ENCODE results near the gene SCFD2.

SCFD2 gene

GRCh38 chr4:53012738-53013137 is 353.1 kb downstream of the SCFD2 start:
- Mint-ChIP-seq H3K27ac (peak overlapping the region; percentile 44), H3K4me1 (peaks cover 17% of the 10 kb centered on the region), H3K9me3 (peaks cover 2% of the 10 kb centered on the region), H3K36me3 (peaks cover 49% of the 10 kb centered on the region), H3K27me3 (no peaks in the 10 kb centered on the region), H3K4me3 (no peak overlapping the region)
- ATAC-seq: no peak

- H3K36me3 Mint-ChIP-seq: peaks cover 59% of the 10 kb centered on the region
- no peaks in the 10 kb centered on the region for H3K27me3 Mint-ChIP-seq
- H3K4me3 Mint-ChIP-seq: no peak overlapping the region
- no peak for ATAC-seq
- H3K4me1 Mint-ChIP-seq: peaks cover 17% of the 10 kb centered on the region
- peaks cover 7% of the 10 kb centered on the region for H3K9me3 Mint-ChIP-seq
- no peak overlapping the region for H3K27ac Mint-ChIP-seq
Measured at GRCh38 chr4:53011259-53011905, 354.5 kb downstream of the SCFD2 start.

GRCh38 chr4:53010318-53010717 is 355.5 kb downstream of the SCFD2 start:
- Mint-ChIP-seq H3K4me1 (peaks cover 17% of the 10 kb centered on the region), H3K9me3 (peaks cover 7% of the 10 kb centered on the region), H3K27ac (no peak overlapping the region), H3K4me3 (no peak overlapping the region), H3K36me3 (peaks cover 64% of the 10 kb centered on the region), H3K27me3 (no peaks in the 10 kb centered on the region)
- ATAC-seq: no peak

- Mint-ChIP-seq H3K36me3 (peaks cover 64% of the 10 kb centered on the region), H3K27me3 (no peaks in the 10 kb centered on the region), H3K4me1 (peaks cover 17% of the 10 kb centered on the region), H3K4me3 (no peak overlapping the region), H3K9me3 (peaks cover 7% of the 10 kb centered on the region), H3K27ac (no peak overlapping the region)
- ATAC-seq: no peak
Measured at GRCh38 chr4:53009824-53010223, 356.0 kb downstream of the SCFD2 start.

- no peak for ATAC-seq
- H3K27ac Mint-ChIP-seq: no peak overlapping the region
- H3K27me3 Mint-ChIP-seq: no peaks in the 10 kb centered on the region
- H3K4me3 Mint-ChIP-seq: no peak overlapping the region
- peaks cover 66% of the 10 kb centered on the region for H3K36me3 Mint-ChIP-seq
- peaks cover 8% of the 10 kb centered on the region for H3K4me1 Mint-ChIP-seq
- peaks cover 7% of the 10 kb centered on the region for H3K9me3 Mint-ChIP-seq
Measured at GRCh38 chr4:53007024-53007423, 358.8 kb downstream of the SCFD2 start.

GRCh38 chr4:53005808-53006207 is 360.1 kb downstream of the SCFD2 start:
- ATAC-seq: no peak
- no peak overlapping the region for H3K4me3 Mint-ChIP-seq
- H3K27me3 Mint-ChIP-seq: no peaks in the 10 kb centered on the region
- H3K36me3 Mint-ChIP-seq: peaks cover 59% of the 10 kb centered on the region
- peaks cover 7% of the 10 kb centered on the region for H3K4me1 Mint-ChIP-seq
- peaks cover 7% of the 10 kb centered on the region for H3K9me3 Mint-ChIP-seq
- no peak overlapping the region for H3K27ac Mint-ChIP-seq

- H3K9me3 Mint-ChIP-seq: peaks cover 7% of the 10 kb centered on the region
Measured at GRCh38 chr4:53005149-53005546, 360.7 kb downstream of the SCFD2 start.

GRCh38 chr4:53004497-53005148 is 361.2 kb downstream of the SCFD2 start:
- H3K4me1 Mint-ChIP-seq: peaks cover 2% of the 10 kb centered on the region
- H3K9me3 Mint-ChIP-seq: peaks cover 7% of the 10 kb centered on the region
- no peak for ATAC-seq
- H3K27me3 Mint-ChIP-seq: no peaks in the 10 kb centered on the region
- peaks cover 53% of the 10 kb centered on the region for H3K36me3 Mint-ChIP-seq
- H3K4me3 Mint-ChIP-seq: no peak overlapping the region
- no peak overlapping the region for H3K27ac Mint-ChIP-seq

More at GRCh38 chr4:53005149-53005546, 360.7 kb downstream of the SCFD2 start:
- H3K27ac Mint-ChIP-seq: no peak overlapping the region
- no peak for ATAC-seq
- peaks cover 54% of the 10 kb centered on the region for H3K36me3 Mint-ChIP-seq
- peaks cover 7% of the 10 kb centered on the region for H3K4me1 Mint-ChIP-seq
- H3K4me3 Mint-ChIP-seq: no peak overlapping the region
- no peaks in the 10 kb centered on the region for H3K27me3 Mint-ChIP-seq

GRCh38 chr4:53003959-53004358 is 361.9 kb downstream of the SCFD2 start:
- Mint-ChIP-seq H3K4me3 (no peak overlapping the region), H3K36me3 (peaks cover 53% of the 10 kb centered on the region), H3K4me1 (no peaks in the 10 kb centered on the region), H3K27ac (no peak overlapping the region), H3K9me3 (peaks cover 7% of the 10 kb centered on the region), H3K27me3 (no peaks in the 10 kb centered on the region)
- ATAC-seq: no peak

GRCh38 chr4:53000560-53000959 is 365.3 kb downstream of the SCFD2 start:
- Mint-ChIP-seq H3K4me3 (no peak overlapping the region), H3K9me3 (no peaks in the 10 kb centered on the region), H3K4me1 (no peaks in the 10 kb centered on the region), H3K27ac (no peak overlapping the region), H3K36me3 (peaks cover 26% of the 10 kb centered on the region), H3K27me3 (no peaks in the 10 kb centered on the region)
- no peak for ATAC-seq

- Mint-ChIP-seq H3K27ac (no peak overlapping the region), H3K4me1 (no peaks in the 10 kb centered on the region), H3K4me3 (no peak overlapping the region), H3K36me3 (peaks cover 26% of the 10 kb centered on the region), H3K9me3 (no peaks in the 10 kb centered on the region), H3K27me3 (no peaks in the 10 kb centered on the region)
- no peak for ATAC-seq
Measured at GRCh38 chr4:52999626-53000025, 366.2 kb downstream of the SCFD2 start.

- H3K4me1 Mint-ChIP-seq: no peaks in the 10 kb centered on the region
- no peaks in the 10 kb centered on the region for H3K27me3 Mint-ChIP-seq
- no peaks in the 10 kb centered on the region for H3K9me3 Mint-ChIP-seq
- H3K27ac Mint-ChIP-seq: no peak overlapping the region
- peaks cover 18% of the 10 kb centered on the region for H3K36me3 Mint-ChIP-seq
- no peak overlapping the region for H3K4me3 Mint-ChIP-seq
- ATAC-seq: no peak
Measured at GRCh38 chr4:52998413-52998812, 367.4 kb downstream of the SCFD2 start.

- no peak overlapping the region for H3K4me3 Mint-ChIP-seq
- no peak for ATAC-seq
- H3K9me3 Mint-ChIP-seq: no peaks in the 10 kb centered on the region
- H3K27me3 Mint-ChIP-seq: no peaks in the 10 kb centered on the region
- H3K36me3 Mint-ChIP-seq: peaks cover 10% of the 10 kb centered on the region
- no peaks in the 10 kb centered on the region for H3K4me1 Mint-ChIP-seq
- no peak overlapping the region for H3K27ac Mint-ChIP-seq
Measured at GRCh38 chr4:52997132-52997416, 368.8 kb downstream of the SCFD2 start.

- Mint-ChIP-seq H3K27me3 (no peaks in the 10 kb centered on the region), H3K36me3 (peaks cover 10% of the 10 kb centered on the region), H3K27ac (no peak overlapping the region), H3K4me3 (no peak overlapping the region), H3K4me1 (no peaks in the 10 kb centered on the region), H3K9me3 (no peaks in the 10 kb centered on the region)
- no peak for ATAC-seq
Measured at GRCh38 chr4:52996261-52997131, 369.4 kb downstream of the SCFD2 start.

- no peak overlapping the region for H3K27ac Mint-ChIP-seq
Measured at GRCh38 chr4:52995360-52996030, 370.4 kb downstream of the SCFD2 start.

More at GRCh38 chr4:52995360-52996030, 370.4 kb downstream of the SCFD2 start:
- ATAC-seq: no peak
- Mint-ChIP-seq H3K9me3 (no peaks in the 10 kb centered on the region), H3K4me1 (no peaks in the 10 kb centered on the region), H3K4me3 (no peak overlapping the region), H3K27me3 (no peaks in the 10 kb centered on the region), H3K36me3 (peaks cover 16% of the 10 kb centered on the region)
